ENCODE results near the gene RPSA.

The RPSA gene

GRCh38 chr3:39383881-39384664 lies 22.4 kb upstream of the RPSA start:
- peak; percentile 97 for DNase-seq (ENCODE audit: low spot score)
- TF ChIP-seq, protein P1, sequence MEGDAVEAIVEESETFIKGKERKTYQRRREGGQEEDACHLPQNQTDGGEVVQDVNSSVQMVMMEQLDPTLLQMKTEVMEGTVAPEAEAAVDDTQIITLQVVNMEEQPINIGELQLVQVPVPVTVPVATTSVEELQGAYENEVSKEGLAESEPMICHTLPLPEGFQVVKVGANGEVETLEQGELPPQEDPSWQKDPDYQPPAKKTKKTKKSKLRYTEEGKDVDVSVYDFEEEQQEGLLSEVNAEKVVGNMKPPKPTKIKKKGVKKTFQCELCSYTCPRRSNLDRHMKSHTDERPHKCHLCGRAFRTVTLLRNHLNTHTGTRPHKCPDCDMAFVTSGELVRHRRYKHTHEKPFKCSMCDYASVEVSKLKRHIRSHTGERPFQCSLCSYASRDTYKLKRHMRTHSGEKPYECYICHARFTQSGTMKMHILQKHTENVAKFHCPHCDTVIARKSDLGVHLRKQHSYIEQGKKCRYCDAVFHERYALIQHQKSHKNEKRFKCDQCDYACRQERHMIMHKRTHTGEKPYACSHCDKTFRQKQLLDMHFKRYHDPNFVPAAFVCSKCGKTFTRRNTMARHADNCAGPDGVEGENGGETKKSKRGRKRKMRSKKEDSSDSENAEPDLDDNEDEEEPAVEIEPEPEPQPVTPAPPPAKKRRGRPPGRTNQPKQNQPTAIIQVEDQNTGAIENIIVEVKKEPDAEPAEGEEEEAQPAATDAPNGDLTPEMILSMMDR (IDR thresholded peaks at IDR 0.05; ENCODE audit: extremely low read depth, insufficient read depth, missing control alignments): no peak
- in situ Hi-C loops (cut with MboI; ENCODE audit: low pct_unique_long_range_greater_than_20kb, low sequenced_read_pairs, unreplicated experiment): loop anchor here (25.0 kb wide), 1 partner anchor 197 kb away; the partner anchor contains the start of gene XIRP1

DNA sequence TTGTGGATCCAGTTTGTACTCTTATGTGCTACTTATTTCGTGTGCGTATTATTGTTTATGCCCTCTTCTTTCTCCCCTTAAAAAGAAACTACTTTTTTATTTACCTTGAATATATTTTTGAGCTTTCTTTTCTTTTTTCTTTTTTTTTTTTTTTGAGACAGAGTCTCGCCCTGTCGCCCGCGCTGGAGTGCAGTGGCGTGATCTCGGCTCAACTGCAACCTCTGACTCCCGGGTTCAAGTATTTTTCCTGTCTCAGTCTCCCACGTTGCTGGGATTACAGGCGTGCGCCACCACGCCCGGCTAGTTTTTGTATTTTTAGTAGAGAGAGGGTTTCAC lies 21.9 kb upstream of the RPSA start:
- no peak for DNase-seq (ENCODE audit: low spot score)
- TF ChIP-seq, protein P1 (IDR thresholded peaks at IDR 0.05; ENCODE audit: extremely low read depth, insufficient read depth, missing control alignments): no peak
- in situ Hi-C loops (cut with MboI; ENCODE audit: low pct_unique_long_range_greater_than_20kb, low sequenced_read_pairs, unreplicated experiment): loop anchor here (25.0 kb wide), 1 partner anchor 197 kb away; the partner anchor contains the start of gene XIRP1

GRCh38 chr3:39385456-39386090 lies 20.9 kb upstream of the RPSA start:
- TF ChIP-seq, protein P1 (IDR thresholded peaks at IDR 0.05; ENCODE audit: extremely low read depth, insufficient read depth, missing control alignments): no peak
- in situ Hi-C loops (cut with MboI; ENCODE audit: low pct_unique_long_range_greater_than_20kb, low sequenced_read_pairs, unreplicated experiment): loop anchor here (25.0 kb wide), 1 partner anchor 198 kb away; the partner anchor contains the start of gene XIRP1
- no peak for DNase-seq (ENCODE audit: low spot score)

- DNase-seq (ENCODE audit: low spot score): no peak
- TF ChIP-seq, protein P1 (IDR thresholded peaks at IDR 0.05; ENCODE audit: extremely low read depth, insufficient read depth, missing control alignments): no peak
- in situ Hi-C loops (cut with MboI; ENCODE audit: low pct_unique_long_range_greater_than_20kb, low sequenced_read_pairs, unreplicated experiment): loop anchor here (25.0 kb wide), 1 partner anchor 199 kb away; the partner anchor contains the start of gene XIRP1
These were observed 20.2 kb upstream of the RPSA start for GRCh38 chr3:39386318-39386717.

- in situ Hi-C loops (cut with MboI; ENCODE audit: low pct_unique_long_range_greater_than_20kb, low sequenced_read_pairs, unreplicated experiment): loop anchor here (25.0 kb wide), 1 partner anchor 200 kb away; the partner anchor contains the start of gene XIRP1
- TF ChIP-seq, protein P1 (IDR thresholded peaks at IDR 0.05; ENCODE audit: extremely low read depth, insufficient read depth, missing control alignments): no peak
- no peak for DNase-seq (ENCODE audit: low spot score)
These were observed 19.0 kb upstream of the RPSA start for GRCh38 chr3:39387411-39387975.

DNA sequence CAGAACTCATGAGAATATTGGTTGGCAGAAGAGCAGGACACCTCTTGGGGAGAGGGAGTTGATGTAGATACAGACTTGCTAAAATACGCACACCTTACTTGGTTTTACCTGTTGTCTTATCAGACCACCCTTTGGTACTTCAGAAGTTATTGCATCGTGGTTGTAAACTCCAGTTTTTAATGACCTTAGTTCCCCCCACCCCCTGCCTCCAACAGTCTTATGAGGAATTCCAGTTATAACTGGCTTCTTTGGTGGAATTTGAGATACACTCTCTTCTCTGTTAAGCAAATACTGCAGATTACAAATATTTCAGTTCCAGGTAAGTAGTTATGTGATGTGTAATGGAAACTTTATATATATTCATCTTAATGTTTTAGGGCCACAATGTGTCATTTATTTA lies 18.4 kb upstream of the RPSA start:
- TF ChIP-seq, protein P1 (IDR thresholded peaks at IDR 0.05; ENCODE audit: extremely low read depth, insufficient read depth, missing control alignments): no peak
- in situ Hi-C loops (cut with MboI; ENCODE audit: low pct_unique_long_range_greater_than_20kb, low sequenced_read_pairs, unreplicated experiment): loop anchor here (25.0 kb wide), 1 partner anchor 201 kb away; the partner anchor contains the start of gene XIRP1
- no peak for DNase-seq (ENCODE audit: low spot score)

Data from GM13977 (cell line).